HepG2 (cell line): ENCODE results near the gene COL4A2. TPM values are rescaled to one million over a fixed set of nuclear protein-coding genes. Genes with fewer than 3 reads are reported as not detected.

Source experiments
- CBX1 ChIP-seq: IDR thresholded peaks from one replicate; pipeline ENCODE4 v1.6.1; 2016; ENCODE audit warnings: antibody characterized with exemption, low read depth
- GATAD2A ChIP-seq: IDR thresholded peaks from 2 replicates; pipeline ENCODE4 v1.6.1; 2016
- HIVEP1 ChIP-seq: sonication (generic); formaldehyde crosslinking; IDR thresholded peaks from 2 replicates; pipeline ENCODE4 v1.4.0; 2020; ENCODE audit warnings: mild to moderate bottlenecking, missing genetic modification reagents
- HNF4A ChIP-seq: sonication (generic); formaldehyde crosslinking; IDR thresholded peaks from 2 replicates; pipeline ENCODE4 v1.4.0; 2020; ENCODE audit warnings: missing genetic modification reagents
- KDM5B ChIP-seq: sonication (generic); formaldehyde crosslinking; IDR thresholded peaks from 2 replicates; pipeline ENCODE4 v1.4.0; 2020; ENCODE audit warnings: missing genetic modification reagents, mild to moderate bottlenecking, borderline replicate concordance
- KLF13 ChIP-seq: sonication (generic); formaldehyde crosslinking; IDR thresholded peaks from 2 replicates; pipeline ENCODE4 v1.4.0; 2020; ENCODE audit warnings: mild to moderate bottlenecking, missing genetic modification reagents
- LBX2 ChIP-seq: sonication (generic); formaldehyde crosslinking; IDR thresholded peaks from 2 replicates; pipeline ENCODE4 v1.5.0; 2020; ENCODE audit warnings: missing genetic modification reagents, mild to moderate bottlenecking, borderline replicate concordance
- MIER2 ChIP-seq: IDR thresholded peaks from 2 replicates; pipeline ENCODE4 v1.6.1; 2016; ENCODE audit warnings: missing biosample characterization, missing genetic modification reagents
- NCOA5 ChIP-seq: sonication (generic); formaldehyde crosslinking; IDR thresholded peaks from 2 replicates; pipeline ENCODE4 v1.4.0; 2020; ENCODE audit warnings: missing genetic modification reagents
- POLR2AphosphoS5 ChIP-seq: IDR thresholded peaks from 2 replicates; pipeline ENCODE4 v1.6.1; 2012; ENCODE audit warnings: low read depth, low read length
- RAD21 ChIP-seq: fragments of 450-650 bp; formaldehyde crosslinking; IDR thresholded peaks from 2 replicates; pipeline ENCODE4 v1.5.0; 2020; ENCODE audit warnings: mild to moderate bottlenecking
- SRY ChIP-seq: sonication (generic); formaldehyde crosslinking; IDR thresholded peaks from 2 replicates; pipeline ENCODE4 v1.8.0; 2022; ENCODE audit warnings: mild to moderate bottlenecking, missing genetic modification reagents
- TBX2 ChIP-seq: sonication (generic); formaldehyde crosslinking; IDR thresholded peaks from 2 replicates; pipeline ENCODE4 v1.5.0; 2020; ENCODE audit warnings: missing genetic modification reagents, mild to moderate bottlenecking, borderline replicate concordance
- TIGD3 ChIP-seq: sonication (generic); formaldehyde crosslinking; IDR thresholded peaks from 2 replicates; pipeline ENCODE4 v1.5.1; 2020; ENCODE audit warnings: mild to moderate bottlenecking, missing genetic modification reagents, borderline replicate concordance
- ZFP62 ChIP-seq: sonication (generic); formaldehyde crosslinking; IDR thresholded peaks from 2 replicates; pipeline ENCODE4 v1.4.0; 2020; ENCODE audit warnings: missing genetic modification reagents
- ZNF124 ChIP-seq: sonication (generic); formaldehyde crosslinking; IDR thresholded peaks from 2 replicates; pipeline ENCODE4 v1.4.0; 2020; ENCODE audit warnings: missing genetic modification reagents
- ZNF160 ChIP-seq: sonication (generic); formaldehyde crosslinking; IDR thresholded peaks from 2 replicates; pipeline ENCODE4 v1.8.0; 2022; ENCODE audit warnings: mild to moderate bottlenecking, inconsistent platforms, missing genetic modification reagents
- ZNF17 ChIP-seq: sonication (generic); formaldehyde crosslinking; IDR thresholded peaks from 2 replicates; pipeline ENCODE4 v1.5.0; 2020; ENCODE audit warnings: mild to moderate bottlenecking, missing genetic modification reagents
- ZNF205 ChIP-seq: IDR thresholded peaks from 2 replicates; pipeline ENCODE4 v1.6.1; 2018; ENCODE audit warnings: missing biosample characterization, missing genetic modification reagents
- ZNF281 ChIP-seq: sonication (generic); formaldehyde crosslinking; IDR thresholded peaks from 2 replicates; pipeline ENCODE4 v1.4.0; 2020; ENCODE audit warnings: missing genetic modification reagents, borderline replicate concordance
- ZNF670 ChIP-seq: sonication (generic); formaldehyde crosslinking; IDR thresholded peaks from 2 replicates; pipeline ENCODE4 v1.8.0; 2022; ENCODE audit warnings: mild to moderate bottlenecking, missing genetic modification reagents, borderline replicate concordance
- ZNF724P ChIP-seq: sonication (generic); formaldehyde crosslinking; IDR thresholded peaks from 2 replicates; pipeline ENCODE4 v1.8.0; 2022; ENCODE audit warnings: missing genetic modification reagents, borderline replicate concordance
- ZNF761 ChIP-seq: sonication (generic); formaldehyde crosslinking; conservative IDR thresholded peaks from 2 replicates; pipeline ENCODE4 v1.4.0; 2020; ENCODE audit warnings: mild to moderate bottlenecking, missing genetic modification reagents
- ZSCAN31 ChIP-seq: sonication (generic); formaldehyde crosslinking; IDR thresholded peaks from 2 replicates; pipeline ENCODE4 v1.5.0; 2020; ENCODE audit warnings: low read depth, mild to moderate bottlenecking, missing genetic modification reagents
- polyA plus RNA-seq, 8 experiments: library from polyadenylated mRNA; depleted of rRNA in 3 of 8; stranded (reverse) in 7 of 8; unstranded in 1 of 8; fragments of >200 nt; fragmentation: Illumina TruSeq in 4 of 8; extraction: Trizol in 4 of 8; gene quantifications; 2 replicates each; pipeline versions ENCODE4 v1.2.1 to v1.2.3, GENCODE V29; 2011 to 2016; ENCODE audit warnings: low read depth in 4 of 8, missing spikeins in 1 of 8, mixed read lengths in 1 of 8; ENCODE audit not compliant: insufficient read depth in 1 of 8
- total RNA-seq, 5 experiments: library from RNA; depleted of rRNA; stranded (reverse); fragments of >200 nt; fragmentation: Illumina TruSeq; extraction: Trizol; gene quantifications; 2 replicates each; pipeline ENCODE4 v1.2.3, GENCODE V29; 2016; ENCODE audit warnings: low read depth in 1 of 5
- TF ChIP-seq, protein P1 (sequence below), 2 experiments: fragments of 450-650 bp in 1 of 2; sonication (generic) in 1 of 2; formaldehyde crosslinking; IDR thresholded peaks; 2 replicates each; pipeline versions ENCODE4 v1.5.0 to v1.8.0; 2020 to 2022; ENCODE audit warnings: mild to moderate bottlenecking in 1 of 2, missing genetic modification reagents in 1 of 2
- TF ChIP-seq, protein P2 (sequence below): IDR thresholded peaks from 2 replicates; pipeline ENCODE4 v1.6.1; 2016; ENCODE audit warnings: missing compliant biosample characterization, missing genetic modification reagents, borderline replicate concordance

COL4A2 gene
- total and polyA plus RNA-seq, 2 of the 13 experiments (the other 11 are each of a cell fraction or from before 2014, with no cell fraction given): 0.22 to 1.9 TPM

DNA sequence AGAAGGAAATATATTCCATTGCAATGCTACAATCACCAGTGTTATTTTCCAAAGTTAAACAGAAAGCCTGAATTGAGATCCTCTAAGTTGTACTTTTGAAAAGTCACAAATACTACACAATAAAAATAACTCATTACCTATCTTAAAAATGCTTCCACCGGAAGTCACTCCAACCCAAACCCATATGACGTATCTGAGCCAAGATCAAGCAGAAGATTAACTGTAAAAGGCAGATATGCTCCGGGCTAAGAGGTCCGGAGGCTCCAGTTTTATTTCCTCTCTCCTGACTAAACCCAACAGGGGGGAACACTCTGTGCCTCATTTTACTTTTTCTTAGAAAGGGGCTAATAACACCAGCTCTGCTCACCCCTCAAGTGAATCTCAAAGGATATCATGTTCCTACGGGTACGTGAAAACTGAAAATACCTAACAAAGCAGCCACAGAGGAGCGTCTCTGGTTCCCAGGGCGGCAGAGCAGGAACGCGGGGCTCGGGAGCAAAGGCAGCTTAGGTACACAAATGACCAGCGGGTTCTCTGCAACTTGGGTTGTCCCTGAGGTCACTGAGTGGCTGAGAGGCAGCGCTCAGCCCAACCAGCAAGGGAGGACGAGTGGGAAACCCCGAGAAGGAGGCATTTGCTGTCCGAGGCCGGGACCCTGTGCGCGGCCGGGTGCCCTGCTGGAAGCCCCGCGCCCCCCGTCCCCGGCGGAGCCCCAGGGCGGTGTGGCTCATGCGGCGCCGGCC lies 253.7 kb downstream of the COL4A2 start (continued):
- TF ChIP-seq ZNF281 (CRISPR knock-in tag) (no peak), ZNF724P (CRISPR knock-in tag) (no peak), HIVEP1 (no peak), ZFP62 (CRISPR knock-in tag) (no peak), POLR2AphosphoS5 (no peak), CBX1 (no peak), NCOA5 (CRISPR knock-in tag) (no peak), HNF4A (no peak), ZSCAN31 (CRISPR knock-in tag) (0 out of 2 replicates have a peak, but pooled peaks have one; percentile 16), ZNF670 (no peak), ZNF160 (no peak), ZNF761 (CRISPR knock-in tag) (no peak), RAD21 (CRISPR knock-in tag) (no peak), LBX2 (CRISPR knock-in tag) (no peak), ZNF124 (0 out of 2 replicates have a peak, but pooled peaks have one; percentile 16), ZNF205 (CRISPR knock-in tag) (no peak), GATAD2A (CRISPR knock-in tag) (no peak), SRY (CRISPR knock-in tag) (no peak), MIER2 (no peak), TIGD3 (CRISPR knock-in tag) (no peak), KDM5B (no peak), ZNF17 (CRISPR knock-in tag) (no peak), TBX2 (no peak), KLF13 (CRISPR knock-in tag) (no peak)
- TF ChIP-seq, protein P1, sequence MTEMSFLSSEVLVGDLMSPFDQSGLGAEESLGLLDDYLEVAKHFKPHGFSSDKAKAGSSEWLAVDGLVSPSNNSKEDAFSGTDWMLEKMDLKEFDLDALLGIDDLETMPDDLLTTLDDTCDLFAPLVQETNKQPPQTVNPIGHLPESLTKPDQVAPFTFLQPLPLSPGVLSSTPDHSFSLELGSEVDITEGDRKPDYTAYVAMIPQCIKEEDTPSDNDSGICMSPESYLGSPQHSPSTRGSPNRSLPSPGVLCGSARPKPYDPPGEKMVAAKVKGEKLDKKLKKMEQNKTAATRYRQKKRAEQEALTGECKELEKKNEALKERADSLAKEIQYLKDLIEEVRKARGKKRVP (CRISPR knock-in tag; IDR thresholded peaks at IDR 0.05): no peak
- TF ChIP-seq, protein P2, sequence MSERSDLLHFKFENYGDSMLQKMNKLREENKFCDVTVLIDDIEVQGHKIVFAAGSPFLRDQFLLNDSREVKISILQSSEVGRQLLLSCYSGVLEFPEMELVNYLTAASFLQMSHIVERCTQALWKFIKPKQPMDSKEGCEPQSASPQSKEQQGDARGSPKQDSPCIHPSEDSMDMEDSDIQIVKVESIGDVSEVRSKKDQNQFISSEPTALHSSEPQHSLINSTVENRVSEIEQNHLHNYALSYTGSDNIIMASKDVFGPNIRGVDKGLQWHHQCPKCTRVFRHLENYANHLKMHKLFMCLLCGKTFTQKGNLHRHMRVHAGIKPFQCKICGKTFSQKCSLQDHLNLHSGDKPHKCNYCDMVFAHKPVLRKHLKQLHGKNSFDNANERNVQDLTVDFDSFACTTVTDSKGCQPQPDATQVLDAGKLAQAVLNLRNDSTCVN (CRISPR knock-in tag): no peak
